Esophagus muscularis mucosa (tissue), 4 donors: ENCODE measurements around the gene GLA.

Experiments
- CTCF ChIP-seq, 3 experiments: fragments of 200-600 bp in 2 of 3; fragments of 450-650 bp in 1 of 3; sonication (generic) in 2 of 3; IDR thresholded peaks; one replicate each; pipeline ENCODE4 v1.5.1; 2017 to 2019; ENCODE audit warnings: antibody characterized with exemption in 3 of 3, mild to moderate bottlenecking in 2 of 3, moderate library complexity in 1 of 3
- EP300 ChIP-seq: sonication (generic); formaldehyde crosslinking; IDR thresholded peaks from one replicate; pipeline ENCODE4 v1.6.1; 2017; ENCODE audit warnings: antibody characterized with exemption
- POLR2A ChIP-seq: fragments of 450-650 bp; IDR thresholded peaks from one replicate; pipeline ENCODE4 v1.6.1; 2017; ENCODE audit warnings: antibody characterized with exemption, moderate library complexity, mild to moderate bottlenecking, low read depth
- POLR2AphosphoS5 ChIP-seq, 2 donors: sonication (generic); formaldehyde crosslinking; IDR thresholded peaks; one replicate each; pipeline ENCODE4 v1.6.1; 2017; ENCODE audit warnings: antibody characterized with exemption in 2 of 2

GRCh38 chrX:101449279-101449678 lies 41.6 kb upstream of the GLA start:
- TF ChIP-seq CTCF (IDR thresholded peaks at IDR 0.05): no peak
- TF ChIP-seq POLR2AphosphoS5 (IDR thresholded peaks at IDR 0.05): no peak
- TF ChIP-seq POLR2A: no peak
- TF ChIP-seq EP300: no peak
